ENCODE results near the gene ASPDH. TPM values are rescaled to one million over a fixed set of nuclear protein-coding genes. Genes with fewer than 3 reads are reported as not detected.

The ASPDH gene
- total RNA-seq, 1 experiment from 2014 or later: not detected

DNA sequence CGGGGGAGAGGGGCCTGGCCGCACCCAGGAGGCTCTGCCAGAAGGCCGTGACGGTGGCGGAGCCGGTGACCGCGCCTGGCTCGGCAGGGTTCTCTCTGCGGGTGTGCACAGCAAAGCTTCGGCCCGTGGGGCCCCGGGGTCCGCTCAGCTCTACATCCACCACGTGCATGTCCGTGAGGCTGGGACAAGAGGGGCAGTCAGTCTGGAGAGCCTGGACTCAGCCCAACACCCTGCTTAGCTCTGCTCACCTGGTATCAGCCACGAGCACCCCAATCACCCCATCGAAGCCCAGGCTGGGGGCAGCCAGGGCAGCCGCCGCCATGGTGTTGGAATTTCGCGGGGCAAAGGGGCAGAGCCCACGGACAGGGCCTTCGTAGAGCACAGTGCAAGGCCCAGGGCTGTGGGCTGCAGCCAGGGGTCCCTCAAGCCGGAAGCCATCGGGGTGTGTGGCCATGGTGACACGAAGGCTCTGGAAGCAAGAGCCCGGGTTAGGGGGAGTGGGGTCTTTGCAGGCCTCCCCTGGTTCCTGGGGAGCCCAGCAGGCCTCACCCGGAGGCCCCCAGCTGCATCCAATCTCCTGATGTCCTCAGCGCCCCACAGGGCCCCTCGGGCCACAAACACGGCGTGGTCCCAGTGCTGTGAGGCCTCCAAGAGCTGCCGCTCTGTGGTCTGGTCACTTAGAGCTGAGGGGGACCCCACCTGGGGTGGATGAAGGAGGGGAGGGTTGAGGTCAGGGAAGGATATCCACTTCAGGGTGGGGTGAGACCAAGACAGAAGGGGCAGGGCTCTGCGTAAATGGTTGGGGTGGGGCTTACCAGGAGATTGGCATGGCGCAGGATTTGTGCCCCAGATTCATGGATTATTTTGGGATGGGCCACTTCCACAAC is 1.4 kb downstream of the ASPDH start:
- Mint-ChIP-seq H3K4me1 (ENCODE audit: low read depth, unreplicated experiment) (peaks cover 7% of the 10 kb centered on the region), H3K9me3 (ENCODE audit: unreplicated experiment) (no peaks in the 10 kb centered on the region), H3K4me3 (ENCODE audit: unreplicated experiment) (peak overlapping the region; percentile 76), H3K36me3 (ENCODE audit: insufficient read depth, unreplicated experiment) (peaks cover 12% of the 10 kb centered on the region), H3K27ac (ENCODE audit: unreplicated experiment) (peak overlapping the region; percentile 89), H3K27me3 (ENCODE audit: insufficient read depth, unreplicated experiment) (no peaks in the 10 kb centered on the region)
- Histone ChIP-seq H3K9me3 (no peaks in the 10 kb centered on the region), H3K4me1 (peaks cover 4% of the 10 kb centered on the region; the same call in 1 of the 2 replicates), H3K36me3 (ENCODE audit: control insufficient read depth, insufficient read depth, low read length) (no peaks in the 10 kb centered on the region), H3K4me3 (ENCODE audit: low read depth, low read length) (peak overlapping the region; percentile 58), H3K27me3 (replicated peaks; ENCODE audit: control insufficient read depth, insufficient read depth, low read length) (no peaks in the 10 kb centered on the region)
- no TSS peak for BruUV-seq (replicated peaks)
- intact Hi-C loops (cut with micrococcal nuclease; ENCODE audit: unreplicated experiment): no loop called here
- TF ChIP-seq, protein P1, sequence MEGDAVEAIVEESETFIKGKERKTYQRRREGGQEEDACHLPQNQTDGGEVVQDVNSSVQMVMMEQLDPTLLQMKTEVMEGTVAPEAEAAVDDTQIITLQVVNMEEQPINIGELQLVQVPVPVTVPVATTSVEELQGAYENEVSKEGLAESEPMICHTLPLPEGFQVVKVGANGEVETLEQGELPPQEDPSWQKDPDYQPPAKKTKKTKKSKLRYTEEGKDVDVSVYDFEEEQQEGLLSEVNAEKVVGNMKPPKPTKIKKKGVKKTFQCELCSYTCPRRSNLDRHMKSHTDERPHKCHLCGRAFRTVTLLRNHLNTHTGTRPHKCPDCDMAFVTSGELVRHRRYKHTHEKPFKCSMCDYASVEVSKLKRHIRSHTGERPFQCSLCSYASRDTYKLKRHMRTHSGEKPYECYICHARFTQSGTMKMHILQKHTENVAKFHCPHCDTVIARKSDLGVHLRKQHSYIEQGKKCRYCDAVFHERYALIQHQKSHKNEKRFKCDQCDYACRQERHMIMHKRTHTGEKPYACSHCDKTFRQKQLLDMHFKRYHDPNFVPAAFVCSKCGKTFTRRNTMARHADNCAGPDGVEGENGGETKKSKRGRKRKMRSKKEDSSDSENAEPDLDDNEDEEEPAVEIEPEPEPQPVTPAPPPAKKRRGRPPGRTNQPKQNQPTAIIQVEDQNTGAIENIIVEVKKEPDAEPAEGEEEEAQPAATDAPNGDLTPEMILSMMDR (IDR thresholded peaks at IDR 0.05; ENCODE audit: insufficient read depth in 1 of 2, low read depth in 1 of 2, low read length in 1 of 2, severe bottlenecking in 1 of 2, unreplicated experiment in 1 of 2): no peak
- DNase-seq: no peak
- ChIA-PET CTCF (interaction anchor here (0.5 to 1.8 kb wide), 4 partner anchors 8 to 212 kb away, joined by 3 to 7 read pairs (median 4); no protein-coding TSS in a partner anchor), POLR2A (interaction anchor here (0.6 kb wide), 1 partner anchor 116 kb away, joined by 3 read pairs; no protein-coding TSS in a partner anchor)

DNA sequence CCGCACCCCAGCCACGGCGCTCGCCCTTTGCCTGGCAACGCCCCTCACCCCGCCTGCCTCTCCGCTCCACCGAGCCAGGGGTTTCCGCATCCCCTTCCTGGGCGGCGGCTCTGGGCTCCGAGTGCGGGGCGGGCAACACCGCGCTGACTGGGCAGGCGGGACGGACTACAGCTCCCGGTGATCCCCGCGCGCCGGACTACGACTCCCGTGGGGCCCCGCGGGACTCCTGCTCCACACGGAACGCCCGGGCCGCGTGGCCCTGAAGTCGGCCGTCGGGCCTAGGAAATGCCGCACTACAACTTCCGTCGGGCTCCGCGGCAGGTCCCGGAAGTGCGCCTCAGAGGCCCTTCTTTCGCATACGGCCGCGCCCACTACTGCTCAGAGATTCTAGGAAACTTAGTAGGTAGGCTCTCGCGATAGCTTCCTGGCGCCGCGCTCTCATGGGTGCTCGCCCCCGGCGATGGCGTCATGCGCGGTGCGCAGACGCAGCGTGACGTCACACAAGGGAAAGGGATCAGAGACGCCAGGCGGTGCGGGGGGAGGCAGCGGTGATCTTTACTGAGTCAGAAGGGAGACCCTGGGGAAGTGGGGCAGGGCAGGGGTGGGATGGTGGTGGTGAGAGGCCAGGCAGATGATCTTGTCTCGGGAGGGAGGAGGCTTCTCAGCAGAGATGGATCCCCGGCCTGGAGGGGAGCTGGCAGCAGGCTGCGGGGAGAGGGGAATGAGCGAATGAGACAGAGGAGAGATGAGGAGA is 2.5 kb downstream of the ASPDH start, which contains the start of gene JOSD2:
TSS of gene JOSD2 (minus strand) at position 123 of the 754 bp plus-strand sequence. CDS start 760 bp downstream, outside the sequence.
- no peaks in the 10 kb centered on the region for H3K27me3 Mint-ChIP-seq (ENCODE audit: insufficient read depth, unreplicated experiment)
- H3K9me3 Mint-ChIP-seq (ENCODE audit: unreplicated experiment): no peaks in the 10 kb centered on the region
- DNase-seq: peak; percentile 98 to 99
- no TSS peak for BruUV-seq (replicated peaks)
- intact Hi-C loops (cut with micrococcal nuclease; ENCODE audit: unreplicated experiment): loop anchor here (1.0 kb wide), 1 partner anchor 35 kb away; the partner anchor contains the start of genes EMC10 and GARIN5A
- Histone ChIP-seq H3K9me3 (no peaks in the 10 kb centered on the region), H3K4me1 (peaks cover 4% of the 10 kb centered on the region; the same call in 1 of the 2 replicates), H3K36me3 (ENCODE audit: control insufficient read depth, insufficient read depth, low read length) (no peaks in the 10 kb centered on the region), H3K27me3 (replicated peaks; ENCODE audit: control insufficient read depth, insufficient read depth, low read length) (no peaks in the 10 kb centered on the region), H3K4me3 (ENCODE audit: low read depth, low read length) (peak within 1 kb of the TSS; percentile 58)
- CTCF ChIA-PET: interaction anchor here (0.5 to 1.8 kb wide), 12 partner anchors 9 to 307 kb away, joined by 3 to 11 read pairs (median 6); no protein-coding TSS in a partner anchor
- peak within 1 kb of the TSS; percentile 89 for H3K27ac Mint-ChIP-seq (ENCODE audit: unreplicated experiment)
- TF ChIP-seq, protein P1 (IDR thresholded peaks at IDR 0.05; ENCODE audit: insufficient read depth in 1 of 2, low read depth in 1 of 2, low read length in 1 of 2, severe bottlenecking in 1 of 2, unreplicated experiment in 1 of 2): no peak
- peaks cover 12% of the 10 kb centered on the region for H3K36me3 Mint-ChIP-seq (ENCODE audit: insufficient read depth, unreplicated experiment)
- H3K4me3 Mint-ChIP-seq (ENCODE audit: unreplicated experiment): peak within 1 kb of the TSS; percentile 76
- POLR2A ChIA-PET: interaction anchor here (0.6 to 1.2 kb wide), 9 partner anchors 10 to 1210 kb away, joined by 3 to 10 read pairs (median 4); partner anchors contain the start of gene KCNC3
- H3K4me1 Mint-ChIP-seq (ENCODE audit: low read depth, unreplicated experiment): peaks cover 7% of the 10 kb centered on the region
